Osteoblast (primary cell): ENCODE measurements around the gene TIMM17B. TPM values are rescaled to one million over a fixed set of nuclear protein-coding genes. Genes with fewer than 3 reads are reported as not detected.
A peak's percentile ranks its signal among the peaks of the same experiment; 100 is the strongest.

Source experiments
- DNase-seq: peaks from one replicate; pipeline ENCODE4 v3.0.0; 2011; ENCODE audit warnings: low spot score, mixed read lengths; ENCODE audit not compliant: insufficient read length; ENCODE audit errors: missing footprints
- H2AFZ ChIP-seq: 2 replicates; pipeline ENCODE4 v1.6.0; 2011; ENCODE audit warnings: mild to moderate bottlenecking, low read length
- H3K27ac ChIP-seq: 2 replicates; pipeline ENCODE4 v1.5.1; 2011; ENCODE audit warnings: mild to moderate bottlenecking, low read depth, low read length, moderate library complexity
- H3K27me3 ChIP-seq: 2 replicates; pipeline ENCODE4 v1.6.0; 2012; ENCODE audit warnings: mild to moderate bottlenecking, control low read depth, inconsistent platforms, low read length, moderate library complexity; ENCODE audit not compliant: insufficient read depth
- H3K36me3 ChIP-seq: 2 replicates; pipeline ENCODE4 v1.5.1; 2011; ENCODE audit warnings: mild to moderate bottlenecking, low read length, control low read depth, moderate library complexity; ENCODE audit not compliant: insufficient read depth
- H3K4me1 ChIP-seq: 2 replicates; pipeline ENCODE4 v1.5.1; 2011; ENCODE audit warnings: mild to moderate bottlenecking, low read length, control low read depth, moderate library complexity; ENCODE audit not compliant: insufficient read depth
- H3K4me2 ChIP-seq: 2 replicates; pipeline ENCODE4 v1.6.0; 2011; ENCODE audit warnings: mild to moderate bottlenecking, low read length; ENCODE audit not compliant: insufficient read depth
- H3K4me3 ChIP-seq: fragments of 200-600 bp; sonication (generic); 3 replicates; pipeline ENCODE4 v1.5.1; 2012; ENCODE audit warnings: mild to moderate bottlenecking, low read length, inconsistent platforms; ENCODE audit not compliant: insufficient read depth
- H3K79me2 ChIP-seq: 2 replicates; pipeline ENCODE4 v1.6.0; 2012; ENCODE audit warnings: mild to moderate bottlenecking, low read length, control low read depth, inconsistent platforms; ENCODE audit not compliant: insufficient read depth
- H3K9me3 ChIP-seq: 2 replicates; pipeline ENCODE4 v1.5.1; 2011; ENCODE audit warnings: low read depth, low read length, control low read depth
- H4K20me1 ChIP-seq: 2 replicates; pipeline ENCODE4 v1.6.0; 2012; ENCODE audit warnings: mild to moderate bottlenecking, low read length, control low read depth; ENCODE audit not compliant: insufficient read depth
- total RNA-seq: library from RNA; depleted of rRNA; stranded (reverse); fragments of >200 nt; gene quantifications from 2 replicates; pipeline ENCODE4 v1.2.3, GENCODE V29; 2012
- TF ChIP-seq, protein P1 (sequence below): IDR thresholded peaks from 2 replicates; pipeline ENCODE4 v1.5.1; 2011; ENCODE audit warnings: mild to moderate bottlenecking, low read depth, low read length, moderate library complexity; ENCODE audit errors: extremely low read depth

Gene TIMM17B
- total RNA-seq, 1 donor, result 24.2 TPM

DNA sequence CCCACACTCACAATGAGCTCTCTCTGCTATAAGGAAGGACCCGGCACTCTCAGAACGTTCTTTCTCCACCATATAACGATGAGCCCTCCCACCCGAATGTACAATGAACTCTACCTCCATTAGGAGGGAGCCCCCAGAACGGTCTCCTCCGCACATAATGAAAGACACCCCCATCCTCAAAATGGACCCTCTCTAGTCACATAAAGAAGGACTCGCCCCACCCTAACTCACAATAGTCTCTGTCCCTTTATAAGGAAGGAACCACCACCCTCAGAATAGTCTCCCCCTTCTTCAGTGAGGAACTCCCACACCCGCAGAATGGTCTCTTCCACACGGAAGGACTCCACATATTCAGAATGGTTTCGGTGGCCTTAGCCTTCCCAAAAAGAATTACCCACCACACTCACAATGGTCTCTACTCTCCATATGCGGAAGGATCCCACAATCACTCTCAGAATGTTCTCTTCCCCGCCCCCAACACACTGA is 13.4 kb upstream of the TIMM17B start:
- peaks cover 3% of the 10 kb centered on the region for H3K4me1 ChIP-seq
- peak overlapping the region; percentile 84 for H3K4me2 ChIP-seq
- peak; percentile 66 for DNase-seq
- H2AFZ ChIP-seq, result peak overlapping the region; percentile 67
- no peaks in the 10 kb centered on the region for H3K27me3 ChIP-seq
- peak overlapping the region; percentile 85 for H3K27ac ChIP-seq
- H3K9me3 ChIP-seq, result no peaks in the 10 kb centered on the region
- peak overlapping the region; percentile 84 for H3K4me3 ChIP-seq
- TF ChIP-seq, protein P1, sequence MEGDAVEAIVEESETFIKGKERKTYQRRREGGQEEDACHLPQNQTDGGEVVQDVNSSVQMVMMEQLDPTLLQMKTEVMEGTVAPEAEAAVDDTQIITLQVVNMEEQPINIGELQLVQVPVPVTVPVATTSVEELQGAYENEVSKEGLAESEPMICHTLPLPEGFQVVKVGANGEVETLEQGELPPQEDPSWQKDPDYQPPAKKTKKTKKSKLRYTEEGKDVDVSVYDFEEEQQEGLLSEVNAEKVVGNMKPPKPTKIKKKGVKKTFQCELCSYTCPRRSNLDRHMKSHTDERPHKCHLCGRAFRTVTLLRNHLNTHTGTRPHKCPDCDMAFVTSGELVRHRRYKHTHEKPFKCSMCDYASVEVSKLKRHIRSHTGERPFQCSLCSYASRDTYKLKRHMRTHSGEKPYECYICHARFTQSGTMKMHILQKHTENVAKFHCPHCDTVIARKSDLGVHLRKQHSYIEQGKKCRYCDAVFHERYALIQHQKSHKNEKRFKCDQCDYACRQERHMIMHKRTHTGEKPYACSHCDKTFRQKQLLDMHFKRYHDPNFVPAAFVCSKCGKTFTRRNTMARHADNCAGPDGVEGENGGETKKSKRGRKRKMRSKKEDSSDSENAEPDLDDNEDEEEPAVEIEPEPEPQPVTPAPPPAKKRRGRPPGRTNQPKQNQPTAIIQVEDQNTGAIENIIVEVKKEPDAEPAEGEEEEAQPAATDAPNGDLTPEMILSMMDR, result no peak
- H4K20me1 ChIP-seq, result no peaks in the 10 kb centered on the region
- peaks cover 29% of the 10 kb centered on the region for H3K36me3 ChIP-seq
- peaks cover 39% of the 10 kb centered on the region for H3K79me2 ChIP-seq

DNA sequence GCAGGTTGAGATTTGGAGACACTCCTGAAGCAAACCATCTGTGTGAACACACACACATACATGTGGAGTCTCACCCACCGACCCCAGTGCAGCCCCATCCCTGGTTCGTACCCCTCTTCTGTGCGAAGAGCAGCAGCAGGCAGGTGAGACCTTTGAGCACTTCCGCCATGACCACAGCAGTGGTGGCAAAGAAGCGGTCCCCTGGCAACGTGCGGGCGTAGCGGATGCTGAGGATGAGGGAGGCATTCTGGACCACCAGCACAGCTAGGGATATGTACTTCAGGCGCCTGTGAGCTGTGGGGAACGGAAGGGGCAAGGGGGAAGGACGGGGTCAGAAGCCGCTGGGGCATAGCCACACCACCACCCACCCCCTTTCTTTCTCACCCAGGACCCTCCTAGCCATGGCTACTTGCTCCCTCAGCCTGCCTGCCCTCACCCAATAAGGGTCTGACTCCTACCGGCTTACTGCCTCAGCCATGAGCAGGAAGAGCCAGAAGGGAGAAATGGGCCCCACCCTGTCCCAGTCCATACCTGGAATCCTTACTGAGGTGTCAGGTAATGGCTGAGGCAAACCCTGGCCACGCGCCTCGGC is 12.2 kb upstream of the TIMM17B start:
- peak overlapping the region; percentile 84 for H3K4me2 ChIP-seq
- DNase-seq, result no peak
- peaks cover 3% of the 10 kb centered on the region for H3K4me1 ChIP-seq
- no peak overlapping the region for H3K27ac ChIP-seq
- H2AFZ ChIP-seq, result no peak overlapping the region
- H3K9me3 ChIP-seq, result no peaks in the 10 kb centered on the region
- H3K36me3 ChIP-seq, result peaks cover 25% of the 10 kb centered on the region
- H3K27me3 ChIP-seq, result no peaks in the 10 kb centered on the region
- peaks cover 3% of the 10 kb centered on the region for H4K20me1 ChIP-seq
- TF ChIP-seq, protein P1, result no peak
- peaks cover 39% of the 10 kb centered on the region for H3K79me2 ChIP-seq
- peak overlapping the region; percentile 84 for H3K4me3 ChIP-seq

GRCh38 chrX:48908600-48908999 is 11.0 kb upstream of the TIMM17B start:
- Histone ChIP-seq H4K20me1 (peaks cover 3% of the 10 kb centered on the region), H3K79me2 (peaks cover 39% of the 10 kb centered on the region), H3K4me2 (no peak overlapping the region), H3K36me3 (peaks cover 18% of the 10 kb centered on the region), H3K27me3 (no peaks in the 10 kb centered on the region), H3K9me3 (no peaks in the 10 kb centered on the region), H2AFZ (no peak overlapping the region), H3K27ac (no peak overlapping the region), H3K4me1 (peaks cover 3% of the 10 kb centered on the region), H3K4me3 (no peak overlapping the region)
- TF ChIP-seq, protein P1, result no peak
- peak; percentile 45 for DNase-seq

DNA sequence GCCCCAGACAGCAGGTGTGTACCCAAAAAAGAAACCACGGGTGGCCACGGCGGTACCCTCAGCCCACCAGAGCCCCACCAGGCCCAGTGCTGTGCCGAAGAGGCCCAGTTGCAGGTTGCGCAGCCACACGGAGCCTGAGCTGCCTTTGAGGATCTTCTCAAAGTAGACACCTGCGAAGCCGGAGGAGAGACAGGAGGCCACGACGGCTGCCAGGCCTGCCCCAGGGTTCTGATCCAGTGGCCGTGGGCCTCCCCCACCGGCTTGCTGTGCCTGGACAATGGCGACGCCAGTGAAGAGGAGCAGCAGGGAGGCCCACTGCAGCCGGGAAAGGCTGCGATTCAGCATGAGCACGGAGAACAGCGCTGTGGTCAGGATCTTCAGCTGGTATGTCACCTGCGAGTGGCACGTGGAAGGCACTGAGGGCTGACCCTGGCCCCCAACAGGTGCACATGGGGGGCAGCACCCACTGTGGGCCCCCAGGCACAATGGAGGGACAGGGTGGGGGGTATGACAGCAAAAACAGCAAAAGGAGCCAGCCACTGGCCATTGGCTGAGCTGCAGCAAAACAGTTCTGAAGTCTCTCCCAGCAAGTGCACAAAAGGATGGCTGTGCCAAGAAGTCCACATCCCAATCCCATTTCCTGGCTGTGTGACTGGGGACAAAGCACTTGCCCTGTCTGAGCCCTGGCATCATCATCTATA is 7.7 kb upstream of the TIMM17B start:
- Histone ChIP-seq H3K27ac (no peak overlapping the region), H3K4me2 (no peak overlapping the region), H3K4me3 (no peak overlapping the region), H3K79me2 (peaks cover 29% of the 10 kb centered on the region), H3K4me1 (peaks cover 3% of the 10 kb centered on the region), H3K27me3 (no peaks in the 10 kb centered on the region), H4K20me1 (peaks cover 5% of the 10 kb centered on the region), H2AFZ (no peak overlapping the region), H3K36me3 (peaks cover 28% of the 10 kb centered on the region), H3K9me3 (no peaks in the 10 kb centered on the region)
- DNase-seq, result peak; percentile 38
- TF ChIP-seq, protein P1, result no peak
